ENCODE data around the gene TAS2R50. TPM values are rescaled to one million over a fixed set of nuclear protein-coding genes. Genes with fewer than 3 reads are reported as not detected.

Gene TAS2R50
- total and polyA plus RNA-seq, 9 of the 15 experiments (the other 6 are each of a cell fraction or from before 2014, with no cell fraction given), result 0.06 to 1.3 (median 0.42) TPM; not detected in 3

DNA sequence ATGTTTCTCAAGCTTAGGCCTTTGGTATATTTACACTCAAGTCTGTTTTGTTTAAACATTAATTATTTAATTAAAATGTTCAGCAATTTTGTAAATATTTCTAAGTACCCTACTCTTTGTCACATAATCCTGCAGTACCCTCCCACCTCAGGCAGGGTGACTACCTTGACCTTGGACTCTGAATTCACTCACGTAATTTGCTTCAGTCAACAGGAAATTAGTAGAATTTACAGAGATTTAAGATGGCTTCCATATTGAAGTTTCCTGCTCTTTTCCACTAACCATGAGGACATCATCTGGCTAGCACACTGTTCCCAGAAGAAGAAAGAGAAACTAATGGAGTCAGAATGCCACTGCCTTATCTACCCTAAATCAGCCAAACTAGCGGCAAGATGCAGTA is 36.7 kb upstream of the TAS2R50 start (continued):
- TF ChIP-seq, protein P1, sequence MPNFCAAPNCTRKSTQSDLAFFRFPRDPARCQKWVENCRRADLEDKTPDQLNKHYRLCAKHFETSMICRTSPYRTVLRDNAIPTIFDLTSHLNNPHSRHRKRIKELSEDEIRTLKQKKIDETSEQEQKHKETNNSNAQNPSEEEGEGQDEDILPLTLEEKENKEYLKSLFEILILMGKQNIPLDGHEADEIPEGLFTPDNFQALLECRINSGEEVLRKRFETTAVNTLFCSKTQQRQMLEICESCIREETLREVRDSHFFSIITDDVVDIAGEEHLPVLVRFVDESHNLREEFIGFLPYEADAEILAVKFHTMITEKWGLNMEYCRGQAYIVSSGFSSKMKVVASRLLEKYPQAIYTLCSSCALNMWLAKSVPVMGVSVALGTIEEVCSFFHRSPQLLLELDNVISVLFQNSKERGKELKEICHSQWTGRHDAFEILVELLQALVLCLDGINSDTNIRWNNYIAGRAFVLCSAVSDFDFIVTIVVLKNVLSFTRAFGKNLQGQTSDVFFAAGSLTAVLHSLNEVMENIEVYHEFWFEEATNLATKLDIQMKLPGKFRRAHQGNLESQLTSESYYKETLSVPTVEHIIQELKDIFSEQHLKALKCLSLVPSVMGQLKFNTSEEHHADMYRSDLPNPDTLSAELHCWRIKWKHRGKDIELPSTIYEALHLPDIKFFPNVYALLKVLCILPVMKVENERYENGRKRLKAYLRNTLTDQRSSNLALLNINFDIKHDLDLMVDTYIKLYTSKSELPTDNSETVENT (CRISPR knock-in tag; IDR thresholded peaks at IDR 0.05), result no peak
- TF ChIP-seq, protein P2, sequence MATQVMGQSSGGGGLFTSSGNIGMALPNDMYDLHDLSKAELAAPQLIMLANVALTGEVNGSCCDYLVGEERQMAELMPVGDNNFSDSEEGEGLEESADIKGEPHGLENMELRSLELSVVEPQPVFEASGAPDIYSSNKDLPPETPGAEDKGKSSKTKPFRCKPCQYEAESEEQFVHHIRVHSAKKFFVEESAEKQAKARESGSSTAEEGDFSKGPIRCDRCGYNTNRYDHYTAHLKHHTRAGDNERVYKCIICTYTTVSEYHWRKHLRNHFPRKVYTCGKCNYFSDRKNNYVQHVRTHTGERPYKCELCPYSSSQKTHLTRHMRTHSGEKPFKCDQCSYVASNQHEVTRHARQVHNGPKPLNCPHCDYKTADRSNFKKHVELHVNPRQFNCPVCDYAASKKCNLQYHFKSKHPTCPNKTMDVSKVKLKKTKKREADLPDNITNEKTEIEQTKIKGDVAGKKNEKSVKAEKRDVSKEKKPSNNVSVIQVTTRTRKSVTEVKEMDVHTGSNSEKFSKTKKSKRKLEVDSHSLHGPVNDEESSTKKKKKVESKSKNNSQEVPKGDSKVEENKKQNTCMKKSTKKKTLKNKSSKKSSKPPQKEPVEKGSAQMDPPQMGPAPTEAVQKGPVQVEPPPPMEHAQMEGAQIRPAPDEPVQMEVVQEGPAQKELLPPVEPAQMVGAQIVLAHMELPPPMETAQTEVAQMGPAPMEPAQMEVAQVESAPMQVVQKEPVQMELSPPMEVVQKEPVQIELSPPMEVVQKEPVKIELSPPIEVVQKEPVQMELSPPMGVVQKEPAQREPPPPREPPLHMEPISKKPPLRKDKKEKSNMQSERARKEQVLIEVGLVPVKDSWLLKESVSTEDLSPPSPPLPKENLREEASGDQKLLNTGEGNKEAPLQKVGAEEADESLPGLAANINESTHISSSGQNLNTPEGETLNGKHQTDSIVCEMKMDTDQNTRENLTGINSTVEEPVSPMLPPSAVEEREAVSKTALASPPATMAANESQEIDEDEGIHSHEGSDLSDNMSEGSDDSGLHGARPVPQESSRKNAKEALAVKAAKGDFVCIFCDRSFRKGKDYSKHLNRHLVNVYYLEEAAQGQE (IDR thresholded peaks at IDR 0.05; ENCODE audit: borderline replicate concordance), result no peak
- TF ChIP-seq, protein P2 (CRISPR knock-in tag; IDR thresholded peaks at IDR 0.05; ENCODE audit: low read depth), result no peak
- TF ChIP-seq GTF2F1 (IDR thresholded peaks at IDR 0.05; ENCODE audit: low read depth, low read length) (no peak), PYGO2 (tag; IDR thresholded peaks at IDR 0.05) (no peak), ATF7 (IDR thresholded peaks at IDR 0.05) (no peak), TBL1XR1 (IDR thresholded peaks at IDR 0.05; ENCODE audit: low read length in 2 of 2) (no peak), MYC (IDR thresholded peaks at IDR 0.05; ENCODE audit: low read depth, low read length) (no peak), MYC (CRISPR knock-in tag; IDR thresholded peaks at IDR 0.05; ENCODE audit: borderline replicate concordance, low read depth) (no peak)
